H9 (cell line): Measurements from ENCODE around the gene EZH2. TPM values are rescaled to one million over a fixed set of nuclear protein-coding genes. Genes with fewer than 3 reads are reported as not detected.

ENCODE experiments used
- DNase-seq: peaks from one replicate; pipeline ENCODE4 v3.0.0-alpha.2; 2017
- H2AFZ ChIP-seq: one replicate; pipeline ENCODE4 v1.6.1; 2013; ENCODE audit warnings: mild to moderate bottlenecking, low read length, control low read depth, moderate library complexity
- H2AK5ac ChIP-seq: 2 replicates; pipeline ENCODE4 v1.6.1; 2013; ENCODE audit warnings: low read length, control low read depth, mixed read lengths; ENCODE audit not compliant: insufficient read length
- H2BK120ac ChIP-seq: one replicate; pipeline ENCODE4 v1.6.1; 2013; ENCODE audit warnings: low read depth, mild to moderate bottlenecking, low read length, control low read depth, inconsistent platforms; ENCODE audit not compliant: poor library complexity, severe bottlenecking
- H2BK12ac ChIP-seq: 2 replicates; pipeline ENCODE4 v1.6.1; 2013; ENCODE audit warnings: low read length, control low read depth, mixed read lengths, low read depth; ENCODE audit not compliant: insufficient read length
- H2BK15ac ChIP-seq: 2 replicates; pipeline ENCODE4 v1.6.1; 2013; ENCODE audit warnings: low read depth, low read length, control low read depth
- H2BK20ac ChIP-seq: one replicate; pipeline ENCODE4 v1.6.1; 2013; ENCODE audit warnings: low read depth, mild to moderate bottlenecking, low read length, control low read depth, inconsistent platforms; ENCODE audit not compliant: poor library complexity, severe bottlenecking
- H2BK5ac ChIP-seq: 2 replicates; pipeline ENCODE4 v1.6.1; 2013; ENCODE audit warnings: low read length, control low read depth, mixed read lengths; ENCODE audit not compliant: insufficient read length
- H3K14ac ChIP-seq: 2 replicates; pipeline ENCODE4 v1.6.1; 2013; ENCODE audit warnings: low read length, control low read depth; ENCODE audit not compliant: insufficient read depth
- H3K18ac ChIP-seq: 2 replicates; pipeline ENCODE4 v1.6.1; 2013; ENCODE audit warnings: low read depth, mild to moderate bottlenecking, mixed read lengths, low read length, control low read depth; ENCODE audit not compliant: insufficient read length
- H3K23ac ChIP-seq: 2 replicates; pipeline ENCODE4 v1.6.1; 2013; ENCODE audit warnings: low read length, control low read depth, mixed read lengths, low read depth; ENCODE audit not compliant: insufficient read length
- H3K23me2 ChIP-seq: 2 replicates; pipeline ENCODE4 v1.6.1; 2013; ENCODE audit warnings: low read depth, mild to moderate bottlenecking, mixed read lengths, low read length, control low read depth; ENCODE audit not compliant: insufficient read length, poor library complexity, severe bottlenecking
- H3K27ac ChIP-seq: 2 replicates; pipeline ENCODE4 v1.5.1; 2013; ENCODE audit warnings: low read length, control low read depth, mixed read lengths, low read depth; ENCODE audit not compliant: insufficient read length
- H3K27me3 ChIP-seq: 2 replicates; pipeline ENCODE4 v1.6.1; 2013; ENCODE audit warnings: low read length, control low read depth, inconsistent platforms; ENCODE audit not compliant: insufficient read depth
- H3K4ac ChIP-seq: 2 replicates; pipeline ENCODE4 v1.6.1; 2013; ENCODE audit warnings: low read depth, mild to moderate bottlenecking, control low read depth, inconsistent platforms, low read length, moderate library complexity
- H3K4me1 ChIP-seq: 2 replicates; pipeline ENCODE4 v1.6.1; 2013; ENCODE audit warnings: low read length, control low read depth, inconsistent platforms; ENCODE audit not compliant: insufficient read depth
- H3K4me2 ChIP-seq: 2 replicates; pipeline ENCODE4 v1.6.1; 2013; ENCODE audit warnings: low read length, control low read depth, mixed read lengths; ENCODE audit not compliant: insufficient read length, insufficient read depth
- H3K56ac ChIP-seq: 2 replicates; pipeline ENCODE4 v1.6.1; 2013; ENCODE audit warnings: low read depth, mild to moderate bottlenecking, mixed read lengths, low read length, control low read depth; ENCODE audit not compliant: insufficient read length
- H3K79me1 ChIP-seq: 2 replicates; pipeline ENCODE4 v1.6.1; 2013; ENCODE audit warnings: low read depth, mild to moderate bottlenecking, moderate library complexity, low read length, control low read depth, inconsistent platforms; ENCODE audit not compliant: insufficient read depth, poor library complexity, severe bottlenecking
- H3K79me2 ChIP-seq: 2 replicates; pipeline ENCODE4 v1.6.1; 2013; ENCODE audit warnings: low read length, control low read depth, inconsistent platforms; ENCODE audit not compliant: insufficient read depth
- H3K9ac ChIP-seq: 2 replicates; pipeline ENCODE4 v1.6.1; 2013; ENCODE audit warnings: low read length, control low read depth, mixed read lengths; ENCODE audit not compliant: insufficient read length; ENCODE audit errors: extremely low read depth
- H3K9me3 ChIP-seq: one replicate; pipeline ENCODE4 v1.6.1; 2013; ENCODE audit warnings: low read depth, low read length, inconsistent platforms; ENCODE audit not compliant: control insufficient read depth
- H3T11ph ChIP-seq: one replicate; pipeline ENCODE4 v1.6.1; 2013; ENCODE audit warnings: mild to moderate bottlenecking, low read length, control low read depth, inconsistent platforms
- H4K20me1 ChIP-seq: one replicate; pipeline ENCODE4 v1.6.1; 2013; ENCODE audit not compliant: control insufficient read depth, insufficient read length, insufficient read depth
- H4K5ac ChIP-seq: 2 replicates; pipeline ENCODE4 v1.6.1; 2013; ENCODE audit warnings: low read depth, mild to moderate bottlenecking, mixed read lengths, low read length, control low read depth; ENCODE audit not compliant: insufficient read length
- H4K8ac ChIP-seq: replicated peaks from 2 replicates; pipeline ENCODE4 v1.6.1; 2013; ENCODE audit warnings: low read length, control low read depth, mixed read lengths, low read depth; ENCODE audit not compliant: insufficient read length
- H4K91ac ChIP-seq: 2 replicates; pipeline ENCODE4 v1.6.1; 2013; ENCODE audit warnings: low read depth, mild to moderate bottlenecking, moderate library complexity, mixed read lengths, low read length, control low read depth; ENCODE audit not compliant: insufficient read length
- H3K27ac Mint-ChIP-seq, 3 experiments: 2 replicates in 2 of 3; 3 replicates in 1 of 3; pipeline ENCODE4 v1.8.0; 2020 to 2021; ENCODE audit warnings: mixed read lengths in 3 of 3, mild to moderate bottlenecking in 1 of 3, moderate library complexity in 1 of 3
- H3K27me3 Mint-ChIP-seq: 2 replicates; pipeline ENCODE4 v1.8.0; 2021; ENCODE audit warnings: low read depth, mild to moderate bottlenecking, moderate library complexity, mixed read lengths
- H3K36me3 Mint-ChIP-seq, 3 experiments: 2 replicates in 2 of 3; 3 replicates in 1 of 3; pipeline ENCODE4 v1.8.0; 2020 to 2021; ENCODE audit warnings: low read depth in 3 of 3, mixed read lengths in 3 of 3; ENCODE audit not compliant: insufficient read depth in 1 of 3
- H3K4me1 Mint-ChIP-seq, 2 experiments: 2 replicates each; pipeline ENCODE4 v1.8.0; 2020; ENCODE audit warnings: mixed read lengths in 2 of 2
- H3K4me3 Mint-ChIP-seq, 2 experiments: 2 replicates in 1 of 2; 3 replicates in 1 of 2; pipeline ENCODE4 v1.8.0; 2020 to 2021; ENCODE audit warnings: mild to moderate bottlenecking in 2 of 2, mixed read lengths in 2 of 2, moderate library complexity in 1 of 2
- H3K9me3 Mint-ChIP-seq, 2 experiments: 2 replicates in 1 of 2; 3 replicates in 1 of 2; pipeline ENCODE4 v1.8.0; 2020; ENCODE audit warnings: mild to moderate bottlenecking in 2 of 2, mixed read lengths in 2 of 2, moderate library complexity in 1 of 2
- WGBS: extraction: QIAGEN DNeasy Blood & Tissue Kit; methylation state at CpG from one replicate; pipeline ENCODE4 v1.1.7; 2013; ENCODE audit warnings: missing lambda C conversion rate, low lambda C conversion rate, mixed read lengths; ENCODE audit not compliant: insufficient read length; ENCODE audit errors: extremely low coverage; 5-methylcytosine and 5-hydroxymethylcytosine counted together
- total RNA-seq: library from RNA; stranded (reverse); gene quantifications from 2 replicates; pipeline ENCODE4 v1.2.1, GENCODE V29; 2021
- TF ChIP-seq, protein P1 (sequence below): fragments of 200-600 bp; sonication (generic); conservative IDR thresholded peaks from 3 replicates; pipeline ENCODE4 v1.8.0; 2021; ENCODE audit warnings: antibody characterized with exemption, mild to moderate bottlenecking

EZH2 gene
- total RNA-seq, 1 experiment from 2014 or later = 41.3 TPM

DNA sequence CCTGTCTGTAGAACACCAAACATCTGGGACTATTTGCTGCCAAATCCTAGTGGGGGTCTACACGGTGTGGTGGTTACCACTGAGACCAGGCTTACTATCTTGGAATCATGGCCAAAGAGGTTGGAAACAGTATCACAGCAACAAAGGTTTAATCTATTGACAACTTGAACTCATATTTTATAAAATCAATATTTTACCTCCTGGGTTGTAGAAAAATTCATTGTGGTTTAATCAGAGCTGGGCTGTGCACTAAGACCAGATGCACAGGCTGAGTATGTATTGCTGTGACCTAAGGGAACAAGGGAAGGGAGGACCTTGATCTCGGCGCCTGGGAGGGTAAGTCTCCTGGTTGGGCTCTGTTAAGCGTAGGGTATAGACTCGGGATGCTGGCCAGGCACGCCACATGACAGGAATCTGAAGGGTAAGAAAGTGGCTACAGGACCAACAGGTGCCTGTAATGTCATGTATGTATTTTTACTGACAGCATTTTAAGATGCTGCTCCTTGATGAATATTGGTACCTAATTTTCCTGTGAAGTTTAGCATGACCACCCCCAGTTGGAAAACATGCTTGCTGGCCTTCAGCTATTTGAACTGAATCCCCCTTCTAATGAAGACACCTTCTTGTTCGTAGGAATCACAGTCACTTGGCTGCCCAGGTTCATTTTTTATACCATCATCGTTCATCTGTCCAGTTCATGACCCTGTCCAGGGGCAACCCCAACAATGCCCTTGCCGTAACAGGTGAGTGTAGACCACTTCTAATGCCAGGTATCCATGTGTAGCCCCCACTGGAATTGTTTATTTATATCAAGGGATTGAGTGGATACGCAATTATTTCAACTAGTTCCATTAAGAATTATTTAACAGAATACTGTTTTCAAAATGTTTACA is 79.5 kb downstream of the EZH2 start:
- Histone ChIP-seq H3K4ac (no peak overlapping the region), H2AFZ (no peak overlapping the region), H3K23me2 (no peaks in the 10 kb centered on the region), H2BK5ac (no peak overlapping the region), H3K27ac (no peak overlapping the region), H3K18ac (no peak overlapping the region), H3K9me3 (no peaks in the 10 kb centered on the region), H2BK12ac (no peak overlapping the region), H4K8ac (no peak overlapping the region), H3K23ac (no peak overlapping the region), H2AK5ac (no peak overlapping the region), H4K5ac (no peak overlapping the region), H3K79me1 (no peaks in the 10 kb centered on the region), H3K4me2 (no peak overlapping the region), H3K4me1 (peaks cover 5% of the 10 kb centered on the region), H3K56ac (no peak overlapping the region), H2BK120ac (no peak overlapping the region), H3K9ac (no peak overlapping the region), H2BK15ac (no peak overlapping the region), H3K27me3 (no peaks in the 10 kb centered on the region), H4K91ac (no peak overlapping the region), H2BK20ac (no peak overlapping the region), H3T11ph (no peak overlapping the region), H3K14ac (no peak overlapping the region), H4K20me1 (no peaks in the 10 kb centered on the region), H3K79me2 (no peaks in the 10 kb centered on the region)
- Mint-ChIP-seq H3K9me3 (no peaks in the 10 kb centered on the region), H3K27ac (peak overlapping the region in 2 of 3 experiments; percentile 30 to 83; a peak in 3 of 7 replicates), H3K4me1 (peaks cover 12 to 16% of the 10 kb centered on the region in 2 experiments), H3K36me3 (peaks cover 25 to 69% (median 54%) of the 10 kb centered on the region in 3 experiments), H3K27me3 (no peaks in the 10 kb centered on the region), H3K4me3 (no peak overlapping the region)
- WGBS = no CpG with 5 or more reads among the region's 10 CpGs
- DNase-seq = no peak
- TF ChIP-seq, protein P1, sequence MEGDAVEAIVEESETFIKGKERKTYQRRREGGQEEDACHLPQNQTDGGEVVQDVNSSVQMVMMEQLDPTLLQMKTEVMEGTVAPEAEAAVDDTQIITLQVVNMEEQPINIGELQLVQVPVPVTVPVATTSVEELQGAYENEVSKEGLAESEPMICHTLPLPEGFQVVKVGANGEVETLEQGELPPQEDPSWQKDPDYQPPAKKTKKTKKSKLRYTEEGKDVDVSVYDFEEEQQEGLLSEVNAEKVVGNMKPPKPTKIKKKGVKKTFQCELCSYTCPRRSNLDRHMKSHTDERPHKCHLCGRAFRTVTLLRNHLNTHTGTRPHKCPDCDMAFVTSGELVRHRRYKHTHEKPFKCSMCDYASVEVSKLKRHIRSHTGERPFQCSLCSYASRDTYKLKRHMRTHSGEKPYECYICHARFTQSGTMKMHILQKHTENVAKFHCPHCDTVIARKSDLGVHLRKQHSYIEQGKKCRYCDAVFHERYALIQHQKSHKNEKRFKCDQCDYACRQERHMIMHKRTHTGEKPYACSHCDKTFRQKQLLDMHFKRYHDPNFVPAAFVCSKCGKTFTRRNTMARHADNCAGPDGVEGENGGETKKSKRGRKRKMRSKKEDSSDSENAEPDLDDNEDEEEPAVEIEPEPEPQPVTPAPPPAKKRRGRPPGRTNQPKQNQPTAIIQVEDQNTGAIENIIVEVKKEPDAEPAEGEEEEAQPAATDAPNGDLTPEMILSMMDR = no peak
